ENCODE data around the gene S100A14. TPM values are rescaled to one million over a fixed set of nuclear protein-coding genes. Genes with fewer than 3 reads are reported as not detected.

Gene S100A14
- total RNA-seq, 1 experiment from 2014 or later, result 0.57 TPM

DNA sequence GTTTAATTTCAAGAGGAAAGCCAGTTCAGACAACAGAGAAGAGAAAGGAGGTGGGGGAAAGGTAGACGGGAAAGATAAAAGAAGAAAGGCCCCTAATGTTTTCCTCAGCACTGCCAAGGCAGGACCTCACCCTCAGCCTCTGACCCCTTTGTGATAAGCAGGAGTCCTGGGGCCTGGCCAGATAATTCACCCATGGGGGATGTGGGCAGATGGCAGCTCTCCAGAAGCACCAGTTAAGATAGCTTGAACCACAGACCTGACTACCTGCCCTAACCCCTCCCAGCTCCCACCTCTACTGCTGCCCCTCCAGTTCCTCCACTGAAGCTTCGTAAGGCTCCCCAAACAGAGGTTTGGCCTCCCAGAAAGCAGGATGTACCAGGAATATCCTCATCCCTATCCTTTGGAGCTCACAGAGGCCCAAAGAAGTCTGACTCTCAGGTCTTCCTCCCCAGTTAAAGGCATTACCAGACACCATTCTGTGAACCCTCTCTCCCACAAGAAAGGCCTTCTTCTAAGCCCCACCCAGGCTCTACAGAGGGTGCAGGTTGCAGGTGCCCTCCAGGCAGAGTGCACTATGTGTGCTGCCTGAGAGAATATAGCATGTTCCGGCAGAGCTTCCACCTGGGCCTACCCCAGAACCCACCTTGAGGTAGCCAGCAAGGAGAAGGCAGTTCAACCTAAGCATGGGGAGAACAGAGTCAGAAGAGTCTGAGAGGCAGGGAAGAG, 33.2 kb upstream of the S100A14 start:
- in situ Hi-C loops (cut with HindIII; ENCODE audit: low pct_unique_long_range_greater_than_20kb, low sequenced_read_pairs) (no loop called here), intact Hi-C loops (cut with micrococcal nuclease; ENCODE audit: unreplicated experiment) (no loop called here)
- no peaks in the 10 kb centered on the region for H3K4me1 ChIP-seq (ENCODE audit: control insufficient read depth, insufficient read depth, low read length)
- no peaks in the 10 kb centered on the region for H3K27me3 ChIP-seq (ENCODE audit: control insufficient read depth, insufficient read depth, low read length)
- POLR2A ChIA-PET, result interaction anchor here (1.0 kb wide), 1 partner anchor 15 kb away, joined by 3 read pairs; the partner anchor contains the start of gene CHTOP
- no TSS peak for BruUV-seq (replicated peaks)
- H3K4me3 ChIP-seq (ENCODE audit: low read depth in 2 of 2, low read length in 2 of 2), result no peak overlapping the region
- CTCF ChIA-PET, result interaction anchor here (0.6 kb wide), 1 partner anchor 64 kb away, joined by 3 read pairs; no protein-coding TSS in a partner anchor
- ATAC-seq (peak; percentile 20), DNase-seq (ENCODE audit: low read depth, low spot score) (no peak)
- TF ChIP-seq, protein P1, sequence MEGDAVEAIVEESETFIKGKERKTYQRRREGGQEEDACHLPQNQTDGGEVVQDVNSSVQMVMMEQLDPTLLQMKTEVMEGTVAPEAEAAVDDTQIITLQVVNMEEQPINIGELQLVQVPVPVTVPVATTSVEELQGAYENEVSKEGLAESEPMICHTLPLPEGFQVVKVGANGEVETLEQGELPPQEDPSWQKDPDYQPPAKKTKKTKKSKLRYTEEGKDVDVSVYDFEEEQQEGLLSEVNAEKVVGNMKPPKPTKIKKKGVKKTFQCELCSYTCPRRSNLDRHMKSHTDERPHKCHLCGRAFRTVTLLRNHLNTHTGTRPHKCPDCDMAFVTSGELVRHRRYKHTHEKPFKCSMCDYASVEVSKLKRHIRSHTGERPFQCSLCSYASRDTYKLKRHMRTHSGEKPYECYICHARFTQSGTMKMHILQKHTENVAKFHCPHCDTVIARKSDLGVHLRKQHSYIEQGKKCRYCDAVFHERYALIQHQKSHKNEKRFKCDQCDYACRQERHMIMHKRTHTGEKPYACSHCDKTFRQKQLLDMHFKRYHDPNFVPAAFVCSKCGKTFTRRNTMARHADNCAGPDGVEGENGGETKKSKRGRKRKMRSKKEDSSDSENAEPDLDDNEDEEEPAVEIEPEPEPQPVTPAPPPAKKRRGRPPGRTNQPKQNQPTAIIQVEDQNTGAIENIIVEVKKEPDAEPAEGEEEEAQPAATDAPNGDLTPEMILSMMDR (IDR thresholded peaks at IDR 0.05), result no peak
- TF ChIP-seq TCF7L2 (IDR thresholded peaks at IDR 0.05; ENCODE audit: low read depth, low read length) (no peak), SIN3A (IDR thresholded peaks at IDR 0.05; ENCODE audit: borderline replicate concordance, insufficient read depth, low read depth, low read length) (no peak), POLR2AphosphoS5 (IDR thresholded peaks at IDR 0.05; ENCODE audit: low read depth, low read length) (no peak)
- TF ChIP-seq, protein P2, sequence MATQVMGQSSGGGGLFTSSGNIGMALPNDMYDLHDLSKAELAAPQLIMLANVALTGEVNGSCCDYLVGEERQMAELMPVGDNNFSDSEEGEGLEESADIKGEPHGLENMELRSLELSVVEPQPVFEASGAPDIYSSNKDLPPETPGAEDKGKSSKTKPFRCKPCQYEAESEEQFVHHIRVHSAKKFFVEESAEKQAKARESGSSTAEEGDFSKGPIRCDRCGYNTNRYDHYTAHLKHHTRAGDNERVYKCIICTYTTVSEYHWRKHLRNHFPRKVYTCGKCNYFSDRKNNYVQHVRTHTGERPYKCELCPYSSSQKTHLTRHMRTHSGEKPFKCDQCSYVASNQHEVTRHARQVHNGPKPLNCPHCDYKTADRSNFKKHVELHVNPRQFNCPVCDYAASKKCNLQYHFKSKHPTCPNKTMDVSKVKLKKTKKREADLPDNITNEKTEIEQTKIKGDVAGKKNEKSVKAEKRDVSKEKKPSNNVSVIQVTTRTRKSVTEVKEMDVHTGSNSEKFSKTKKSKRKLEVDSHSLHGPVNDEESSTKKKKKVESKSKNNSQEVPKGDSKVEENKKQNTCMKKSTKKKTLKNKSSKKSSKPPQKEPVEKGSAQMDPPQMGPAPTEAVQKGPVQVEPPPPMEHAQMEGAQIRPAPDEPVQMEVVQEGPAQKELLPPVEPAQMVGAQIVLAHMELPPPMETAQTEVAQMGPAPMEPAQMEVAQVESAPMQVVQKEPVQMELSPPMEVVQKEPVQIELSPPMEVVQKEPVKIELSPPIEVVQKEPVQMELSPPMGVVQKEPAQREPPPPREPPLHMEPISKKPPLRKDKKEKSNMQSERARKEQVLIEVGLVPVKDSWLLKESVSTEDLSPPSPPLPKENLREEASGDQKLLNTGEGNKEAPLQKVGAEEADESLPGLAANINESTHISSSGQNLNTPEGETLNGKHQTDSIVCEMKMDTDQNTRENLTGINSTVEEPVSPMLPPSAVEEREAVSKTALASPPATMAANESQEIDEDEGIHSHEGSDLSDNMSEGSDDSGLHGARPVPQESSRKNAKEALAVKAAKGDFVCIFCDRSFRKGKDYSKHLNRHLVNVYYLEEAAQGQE (IDR thresholded peaks at IDR 0.05; ENCODE audit: insufficient read depth in 1 of 2, low read depth in 2 of 2, low read length in 1 of 2), result no peak
- H3K27ac ChIP-seq (ENCODE audit: low read length), result no peak overlapping the region
- H3K36me3 ChIP-seq (ENCODE audit: control insufficient read depth, insufficient read depth, low read length), result peaks cover 13% of the 10 kb centered on the region
- H3K9me3 ChIP-seq (ENCODE audit: control insufficient read depth, insufficient read depth, low read depth, low read length), result no peaks in the 10 kb centered on the region

DNA sequence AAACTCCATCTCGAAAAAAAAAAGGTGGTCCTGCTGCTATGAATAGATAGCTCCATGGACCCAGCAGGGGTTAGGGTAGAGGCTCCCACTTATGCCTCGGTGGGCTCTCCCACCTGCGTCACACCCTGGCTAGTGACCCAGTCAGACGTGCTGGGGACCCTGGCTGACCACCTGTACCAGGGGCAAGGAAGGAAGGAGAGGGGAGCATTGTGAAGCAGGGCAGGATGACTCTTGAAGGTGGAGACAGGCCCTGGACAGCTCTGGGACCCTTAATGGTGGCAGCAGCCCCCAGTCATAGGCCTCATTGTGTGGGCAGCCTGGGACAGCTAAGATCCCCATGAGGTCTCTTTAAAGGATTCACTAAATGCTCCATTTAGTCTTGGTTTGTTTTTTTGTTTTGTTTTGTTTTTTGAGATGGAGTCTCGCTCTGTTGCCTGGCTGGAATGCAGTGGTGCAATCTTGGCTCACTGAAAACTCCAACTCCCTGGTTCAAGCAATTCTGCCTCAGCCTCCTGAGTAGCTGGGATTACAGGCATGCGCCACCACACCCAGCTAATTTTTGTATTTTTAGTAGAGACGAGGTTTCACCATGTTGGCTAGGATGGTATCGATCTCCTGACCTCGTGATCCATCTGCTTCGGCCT, 32.0 kb upstream of the S100A14 start:
- intact Hi-C loops (cut with micrococcal nuclease; ENCODE audit: unreplicated experiment) (no loop called here), in situ Hi-C loops (cut with HindIII; ENCODE audit: low pct_unique_long_range_greater_than_20kb, low sequenced_read_pairs) (no loop called here)
- Histone ChIP-seq H3K4me3 (ENCODE audit: low read depth in 2 of 2, low read length in 2 of 2) (no peak overlapping the region), H3K27ac (ENCODE audit: low read length) (no peak overlapping the region), H3K36me3 (ENCODE audit: control insufficient read depth, insufficient read depth, low read length) (peaks cover 22% of the 10 kb centered on the region), H3K27me3 (ENCODE audit: control insufficient read depth, insufficient read depth, low read length) (no peaks in the 10 kb centered on the region), H3K9me3 (ENCODE audit: control insufficient read depth, insufficient read depth, low read depth, low read length) (no peaks in the 10 kb centered on the region), H3K4me1 (ENCODE audit: control insufficient read depth, insufficient read depth, low read length) (no peaks in the 10 kb centered on the region)
- TF ChIP-seq POLR2AphosphoS5 (IDR thresholded peaks at IDR 0.05; ENCODE audit: low read depth, low read length) (peak; percentile 30; the same call in 1 of the 2 replicates), TCF7L2 (IDR thresholded peaks at IDR 0.05; ENCODE audit: low read depth, low read length) (no peak)
- TF ChIP-seq, protein P1 (IDR thresholded peaks at IDR 0.05), result no peak
- CTCF ChIA-PET, result no interaction called here
- POLR2A ChIA-PET, result interaction anchor here (0.6 kb wide), 1 partner anchor 9 kb away, joined by 3 read pairs; no protein-coding TSS in a partner anchor
- BruUV-seq (replicated peaks), result no TSS peak
- DNase-seq (ENCODE audit: low read depth, low spot score), result no peak
- peak; percentile 27 for ATAC-seq

All from Panc1 (cell line).